ENCODE measurements around the gene NDUFAF3.

- peak; percentile 41; the same call in 1 of the 2 replicates for TF ChIP-seq ZNF23 (tag by site-specific recombination; IDR thresholded peaks at IDR 0.05; ENCODE audit: borderline replicate concordance)
- TF ChIP-seq CTCF (tag by site-specific recombination; IDR thresholded peaks at IDR 0.05) = peak; percentile 99
- TF ChIP-seq REST (tag by site-specific recombination; IDR thresholded peaks at IDR 0.05) = peak; percentile 38; the same call in 1 of the 2 replicates
- peak; percentile 90 for TF ChIP-seq GLIS2 (tag by site-specific recombination; IDR thresholded peaks at IDR 0.05)
- peak; percentile 68; the same call in 1 of the 2 replicates for TF ChIP-seq PRDM10 (tag by site-specific recombination; IDR thresholded peaks at IDR 0.05)
- peak; percentile 46; the same call in 1 of the 2 replicates for TF ChIP-seq MZF1 (tag by site-specific recombination; IDR thresholded peaks at IDR 0.05; ENCODE audit: borderline replicate concordance)
- TF ChIP-seq ZBTB49 (tag by site-specific recombination; IDR thresholded peaks at IDR 0.05; ENCODE audit: low read depth) = no peak
- TF ChIP-seq ZBTB20 (tag by site-specific recombination; IDR thresholded peaks at IDR 0.05) = peak; percentile 97
- TF ChIP-seq YY1 (tag by site-specific recombination; IDR thresholded peaks at IDR 0.05) = peak; percentile 88
- TF ChIP-seq MYNN (tag by site-specific recombination; IDR thresholded peaks at IDR 0.05; ENCODE audit: borderline replicate concordance) = 0 out of 2 replicates have a peak, but pooled peaks have one; percentile 26
- TF ChIP-seq ZNF707 (tag by site-specific recombination; IDR thresholded peaks at IDR 0.05) = no peak
- no peak for TF ChIP-seq ZNF510 (tag by site-specific recombination; IDR thresholded peaks at IDR 0.05; ENCODE audit: insufficient replicate concordance)
These were observed at the start of gene NDUFAF3 for GRCh38 chr3:49021813-49022687.
